Measurements from ENCODE around the gene MAPK12. TPM values are rescaled to one million over a fixed set of nuclear protein-coding genes. Genes with fewer than 3 reads are reported as not detected.
A peak's percentile ranks its signal among the peaks of the same experiment; 100 is the strongest.

The MAPK12 gene
- total and polyA plus RNA-seq, 9 of the 15 experiments (the other 6 are each of a cell fraction or from before 2014, with no cell fraction given): 0.79 to 71.5 (median 32.8) TPM

- TF ChIP-seq NFIC (IDR thresholded peaks at IDR 0.05): no peak
- 0 out of 2 replicates have a peak, but pooled peaks have one; percentile 11 for TF ChIP-seq HNRNPL (IDR thresholded peaks at IDR 0.05; ENCODE audit: low read depth, low read length)
- no peak for ATAC-seq
- FAIRE-seq: no peak
- H2AFZ ChIP-seq (ENCODE audit: low read depth, low read length): no peak overlapping the region
- no peaks in the 10 kb centered on the region for H4K20me1 ChIP-seq (replicated peaks; ENCODE audit: control insufficient read depth, insufficient read depth, low read length)
- POLR2A ChIA-PET: interaction anchor here (0.8 to 1.1 kb wide), 2 partner anchors 12 to 20 kb away, joined by 3 to 4 read pairs; no protein-coding TSS in a partner anchor
- in situ Hi-C loops (cut with MboI) (no loop called here), intact Hi-C loops (cut with micrococcal nuclease) (no loop called here)
- CTCF ChIA-PET (ENCODE audit: low intra/inter-chr PET ratio): no interaction called here
- no peaks in the 10 kb centered on the region for H3K9me1 ChIP-seq (ENCODE audit: control insufficient read depth, insufficient read depth, low read length)
- H3K36me3 ChIP-seq (ENCODE audit: control insufficient read depth, insufficient read depth, low read length): no peaks in the 10 kb centered on the region; the same call in 2 of the 3 replicates
- H3K4me1 ChIP-seq (replicated peaks in 1 of 2; ENCODE audit: control insufficient read depth in 2 of 2, insufficient read depth in 2 of 2, low read length in 2 of 2): peaks cover 14 to 73% of the 10 kb centered on the region in 2 experiments; a peak in 3 of 5 replicates
- H3K27me3 ChIP-seq (ENCODE audit: control insufficient read depth in 2 of 2, insufficient read depth in 2 of 2, low read length in 2 of 2): no peaks in the 10 kb centered on the region
- H3K4me2 ChIP-seq (ENCODE audit: insufficient read depth, low read length): no peak overlapping the region
- no peak overlapping the region for H3K27ac ChIP-seq (ENCODE audit: extremely low read depth, low read depth, low read length)
- peaks cover 52% of the 10 kb centered on the region for H3K79me2 ChIP-seq (ENCODE audit: control insufficient read depth, insufficient read depth, low read length)
- no peak overlapping the region for H3K9ac ChIP-seq (ENCODE audit: insufficient read depth in 1 of 2, low read depth in 2 of 2, low read length in 2 of 2)
- peak in 1 of 4 experiments; percentile 24 for DNase-seq (ENCODE audit: extremely low read depth in 1 of 4, low spot score in 3 of 4)
- H3K4me3 ChIP-seq: no peak overlapping the region
- H3K9me3 ChIP-seq (replicated peaks; ENCODE audit: control insufficient read depth, insufficient read depth, low read depth, low read length): no peaks in the 10 kb centered on the region
- BruUV-seq (replicated peaks): no TSS peak
- 89% methylated on average over 7 of the region's 93 CpGs for WGBS (ENCODE audit: insufficient coverage, low coverage, missing lambda C conversion rate)
These were observed 38.5 kb upstream of the MAPK12 start for GRCh38 chr22:50299785-50300619.
